ENCODE measurements around the gene HSPE1. TPM values are rescaled to one million over a fixed set of nuclear protein-coding genes. Genes with fewer than 3 reads are reported as not detected.
"Not testable (repeated sequence)": the region's sequence is repeated elsewhere in the genome, so short reads cannot be mapped to it uniquely, and the experiment has no call there.

The HSPE1 gene
- 149 TPM for polyA plus RNA-seq

DNA sequence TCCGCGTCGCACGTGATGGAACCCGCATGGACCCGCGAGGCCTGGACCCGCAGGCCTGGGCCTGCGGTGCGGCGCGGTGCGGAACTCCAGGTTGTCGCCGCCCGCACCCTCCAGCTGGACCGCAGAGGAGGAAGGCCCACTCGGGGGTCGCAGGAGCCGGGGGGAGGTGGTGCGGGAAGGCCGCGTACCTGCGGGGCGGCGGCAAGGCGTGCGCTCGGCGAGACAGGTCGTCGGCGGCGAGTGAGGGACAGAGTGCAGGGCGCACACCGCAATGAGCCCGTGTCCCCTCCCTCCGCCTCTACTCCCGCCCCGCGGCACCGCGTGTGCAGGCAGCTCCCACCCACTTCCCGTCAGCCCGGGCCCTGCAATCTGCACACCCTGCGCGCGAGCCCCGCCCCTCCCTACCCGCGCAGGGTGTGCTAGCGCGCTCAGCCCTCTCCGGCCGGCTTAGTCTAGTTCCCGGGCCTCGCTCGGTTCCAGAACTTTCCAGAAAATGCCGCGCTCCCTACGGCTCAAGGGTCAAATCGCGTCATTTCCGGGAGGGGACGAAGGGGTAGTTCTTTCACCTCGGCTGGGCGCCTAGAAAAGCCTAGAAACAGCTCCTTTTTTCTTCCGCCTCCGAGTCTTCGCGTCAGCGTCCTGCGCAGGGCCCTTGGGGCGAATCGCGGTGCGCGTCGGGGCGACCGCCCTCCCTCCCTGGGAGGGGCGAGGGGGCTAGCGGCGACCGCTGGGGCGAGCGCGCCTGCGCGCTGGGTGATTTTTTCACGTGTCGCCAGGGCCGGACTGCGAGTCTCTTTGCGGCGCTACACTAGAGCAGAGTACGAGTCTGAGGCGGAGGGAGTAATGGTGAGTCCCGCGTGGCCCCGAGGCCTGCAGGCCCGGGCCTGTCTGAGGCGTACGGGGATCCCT is at the start of gene HSPE1, which contains the start of gene HSPD1:
HSPE1 (plus strand) TSS at position 786 of the 909 bp plus-strand sequence; CDS start at position 844, 58 bp downstream.
HSPD1 (minus strand) TSS at position 247 of the 909 bp plus-strand sequence. CDS start 992 bp downstream, outside the sequence.
- H3K9me3 Mint-ChIP-seq: no peaks in the 10 kb centered on the region
- peaks cover 5% of the 10 kb centered on the region for H3K36me3 Mint-ChIP-seq
- H3K27ac Mint-ChIP-seq: peak within 1 kb of the TSS; percentile 97 to 98 (median 98)
- H3K27me3 Mint-ChIP-seq: no peaks in the 10 kb centered on the region
- peaks cover 42 to 44% (median 43%) of the 10 kb centered on the region in 3 donors for H3K4me1 Mint-ChIP-seq
- peak within 1 kb of the TSS; percentile 97 to 99 (median 98) for H3K4me3 Mint-ChIP-seq

DNA sequence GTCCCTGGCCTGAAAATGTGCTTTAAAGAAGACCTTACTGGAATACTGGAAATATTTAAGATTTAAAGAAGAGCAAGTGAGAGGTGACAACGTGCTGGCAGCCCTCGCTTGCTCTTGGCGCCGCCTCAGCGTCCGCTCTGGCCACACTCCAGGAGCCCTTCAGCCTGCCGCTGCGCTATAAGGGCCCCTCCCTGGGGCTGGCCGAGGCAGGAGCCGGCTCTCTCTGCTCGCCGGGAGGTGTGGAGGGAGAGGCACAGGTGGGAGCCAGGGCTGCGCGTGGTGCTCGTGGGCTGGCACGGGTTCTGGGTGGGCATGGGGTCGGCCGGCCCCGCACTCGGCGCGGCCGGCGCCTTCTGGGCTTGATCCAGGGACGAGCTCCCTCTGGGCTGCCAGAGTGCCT is 49.7 kb upstream of the HSPE1 start:
- H3K36me3 Mint-ChIP-seq: no peaks in the 10 kb centered on the region
- H3K27ac Mint-ChIP-seq: no peak overlapping the region
- H3K4me1 Mint-ChIP-seq: peaks cover 15 to 24% (median 16%) of the 10 kb centered on the region in 3 donors
- H3K4me3 Mint-ChIP-seq: no peak overlapping the region
- H3K27me3 Mint-ChIP-seq: no peaks in the 10 kb centered on the region
- no peaks in the 10 kb centered on the region for H3K9me3 Mint-ChIP-seq

DNA sequence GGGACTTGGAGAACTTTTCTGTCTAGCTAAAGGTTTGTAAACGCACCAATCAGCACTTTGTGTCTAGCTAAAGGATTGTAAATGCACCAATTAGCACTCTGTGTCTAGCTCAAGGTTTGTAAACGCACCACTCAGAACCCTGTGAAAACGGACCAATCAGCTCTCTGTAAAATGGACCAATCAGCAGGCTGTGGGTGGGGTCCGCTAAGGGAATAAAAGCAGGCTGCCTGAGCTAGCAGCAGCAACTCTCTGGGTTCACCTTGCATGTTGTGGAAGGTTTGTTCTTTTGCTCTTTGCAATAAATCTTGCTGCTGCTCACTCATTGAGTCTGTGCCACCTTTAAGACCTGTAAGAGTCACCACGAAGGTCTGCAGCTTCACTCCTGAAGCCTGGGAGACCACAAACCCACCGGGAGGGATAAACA is 49.2 kb upstream of the HSPE1 start:
- Mint-ChIP-seq H3K4me3 (peak overlapping the region in 1 of 4 donors; percentile 78), H3K27ac (peak overlapping the region in 2 of 3 donors; percentile 15 to 97), H3K4me1 (peaks cover 15 to 24% (median 16%) of the 10 kb centered on the region in 3 donors)
- not testable (repeated sequence) for H3K9me3 Mint-ChIP-seq, H3K36me3 Mint-ChIP-seq, H3K27me3 Mint-ChIP-seq

DNA sequence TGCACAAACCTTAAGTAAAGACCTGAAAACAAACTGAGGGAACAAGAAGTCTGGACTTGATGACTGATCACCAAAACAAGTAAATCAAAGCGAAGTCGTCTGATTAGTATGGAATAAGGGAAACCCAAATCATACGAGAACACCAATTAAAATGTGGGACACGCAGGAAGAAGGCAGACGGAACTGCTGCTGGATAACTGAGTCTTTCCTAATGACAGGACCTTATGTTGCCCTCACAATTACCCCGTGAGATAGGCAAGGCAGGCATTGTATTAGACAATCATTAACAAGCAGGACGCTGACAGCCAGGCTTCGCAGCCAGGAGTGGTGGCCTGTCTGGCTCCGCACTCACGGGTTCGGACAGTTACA is 47.4 kb upstream of the HSPE1 start:
- Mint-ChIP-seq H3K27me3 (no peaks in the 10 kb centered on the region), H3K4me3 (peak overlapping the region; percentile 97 to 100 (median 100)), H3K36me3 (no peaks in the 10 kb centered on the region), H3K27ac (peak overlapping the region; percentile 97 to 100 (median 100)), H3K4me1 (peaks cover 16 to 27% (median 21%) of the 10 kb centered on the region in 3 donors), H3K9me3 (no peaks in the 10 kb centered on the region)

DNA sequence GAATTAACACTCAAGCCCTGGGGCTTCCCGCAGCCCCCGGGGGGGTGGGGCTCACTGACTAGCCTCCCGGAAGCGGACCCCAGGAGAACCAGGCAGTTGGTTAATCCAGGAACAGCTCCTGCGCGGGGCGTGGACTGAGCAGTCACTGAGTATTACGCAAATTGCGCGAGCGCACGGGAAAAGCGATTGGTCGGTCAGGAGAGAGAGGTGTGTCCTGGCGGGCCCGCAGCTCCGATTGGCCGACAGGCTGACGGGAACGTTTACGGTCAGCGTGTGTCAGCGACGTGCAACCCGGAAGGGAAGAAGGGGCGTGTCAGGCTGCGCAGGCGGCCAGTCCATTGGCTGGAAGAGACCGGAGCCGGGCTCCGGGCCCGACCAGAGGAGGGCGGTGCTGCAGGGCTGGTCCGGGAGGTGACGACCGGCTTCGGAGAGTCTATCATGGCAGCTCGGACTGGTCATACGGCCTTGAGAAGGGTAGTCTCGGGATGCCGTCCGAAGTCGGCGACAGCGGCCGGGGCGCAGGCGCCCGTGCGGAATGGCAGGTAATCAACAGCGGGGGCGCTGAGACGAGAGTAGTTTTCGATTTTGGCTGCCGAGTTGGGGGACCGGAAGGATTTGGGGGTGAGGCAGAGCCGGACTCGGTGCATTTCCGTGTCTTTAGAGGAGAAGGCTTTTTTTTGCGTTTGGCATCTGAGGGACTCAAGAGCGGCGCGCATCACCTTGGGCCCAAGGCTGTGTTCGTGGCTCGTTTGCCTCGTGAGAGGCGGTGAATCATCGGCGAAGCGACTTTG is 46.9 kb upstream of the HSPE1 start, which contains the start of gene COQ10B:
COQ10B (plus strand) TSS at position 430 of the 791 bp plus-strand sequence; CDS start at position 439, 9 bp downstream.
- no peaks in the 10 kb centered on the region for H3K36me3 Mint-ChIP-seq
- peak within 1 kb of the TSS; percentile 97 to 100 (median 100) for H3K27ac Mint-ChIP-seq
- H3K27me3 Mint-ChIP-seq: no peaks in the 10 kb centered on the region
- no peaks in the 10 kb centered on the region for H3K9me3 Mint-ChIP-seq
- H3K4me3 Mint-ChIP-seq: peak within 1 kb of the TSS; percentile 97 to 100 (median 100)
- peaks cover 18 to 31% (median 24%) of the 10 kb centered on the region in 3 donors for H3K4me1 Mint-ChIP-seq

DNA sequence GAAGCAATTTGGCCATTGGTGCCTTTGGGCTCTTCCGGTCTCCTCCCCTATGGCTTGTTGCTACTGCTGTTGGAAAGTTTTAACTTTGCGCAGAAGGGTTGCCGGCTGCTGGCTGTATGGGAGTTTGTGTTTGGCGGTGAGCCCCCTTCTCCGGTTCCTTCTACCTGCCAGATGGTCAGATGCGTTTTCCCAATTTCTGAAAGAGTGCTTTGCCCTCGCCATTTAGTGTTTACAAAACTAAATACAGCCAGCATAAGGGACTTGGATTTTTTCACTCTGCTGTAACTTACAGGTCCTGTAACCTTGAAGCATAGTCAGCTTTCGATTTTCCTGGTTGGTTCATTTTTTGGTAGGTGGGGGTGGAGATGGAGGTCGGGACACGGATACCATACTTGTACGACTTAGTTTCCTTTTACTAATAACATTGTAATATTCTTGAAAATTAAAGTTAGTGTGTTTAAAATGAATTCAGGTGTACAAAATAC is 46.2 kb upstream of the HSPE1 start:
- Mint-ChIP-seq H3K36me3 (no peaks in the 10 kb centered on the region), H3K27me3 (no peaks in the 10 kb centered on the region), H3K4me1 (peaks cover 18 to 32% (median 26%) of the 10 kb centered on the region in 3 donors)

DNA sequence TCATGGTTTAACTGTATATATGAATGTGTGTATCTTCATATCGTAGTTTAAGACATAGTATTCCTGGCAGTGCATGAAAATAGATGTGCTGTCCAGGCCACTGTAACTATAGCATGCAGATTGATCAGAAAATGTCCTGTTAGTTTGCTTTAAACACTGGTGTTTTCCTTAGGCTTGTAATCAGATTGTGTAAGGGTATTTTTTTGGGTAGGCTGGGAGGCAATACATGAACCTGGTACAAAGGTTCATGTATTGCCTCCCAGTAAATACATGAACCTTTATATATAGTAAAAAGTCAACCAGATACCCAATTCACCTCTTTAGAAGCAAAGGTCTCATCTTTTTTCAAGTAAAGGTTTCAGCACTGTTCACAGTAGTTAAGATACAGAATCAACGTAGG is 45.3 kb upstream of the HSPE1 start:
- Mint-ChIP-seq H3K36me3 (no peaks in the 10 kb centered on the region), H3K4me3 (peak overlapping the region; percentile 97 to 100 (median 100)), H3K4me1 (peaks cover 20 to 35% (median 30%) of the 10 kb centered on the region in 3 donors), H3K27ac (peak overlapping the region; percentile 7 to 97 (median 67)), H3K27me3 (no peaks in the 10 kb centered on the region), H3K9me3 (no peaks in the 10 kb centered on the region)

More for the DNA sequence above, 46.2 kb upstream of the HSPE1 start:
- peak overlapping the region; percentile 97 to 100 (median 100) for H3K4me3 Mint-ChIP-seq
- H3K9me3 Mint-ChIP-seq: no peaks in the 10 kb centered on the region
- peak overlapping the region; percentile 97 to 100 (median 100) for H3K27ac Mint-ChIP-seq

DNA sequence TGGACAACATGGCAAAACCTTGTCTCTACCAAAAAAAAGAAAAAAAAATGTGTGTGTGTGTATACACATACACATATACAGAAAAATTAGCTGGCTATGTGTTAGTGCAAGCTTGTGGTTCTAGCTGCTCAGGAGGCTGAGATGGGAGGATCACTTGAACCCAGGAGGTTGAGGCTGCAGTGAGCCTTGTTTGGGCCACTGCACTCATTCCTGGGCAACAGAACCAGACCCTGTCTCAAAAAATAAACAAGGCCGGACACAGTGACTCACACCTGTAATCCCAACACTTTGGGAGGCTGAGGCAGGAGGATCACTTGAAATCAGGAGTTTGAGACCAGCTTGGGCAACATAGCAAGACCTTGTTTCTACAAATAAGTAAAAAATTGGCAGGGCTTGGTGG is 44.8 kb upstream of the HSPE1 start:
- Mint-ChIP-seq H3K4me3 (peak overlapping the region in 3 of 4 donors; percentile 49 to 97 (median 79)), H3K27ac (peak overlapping the region in 2 of 3 donors; percentile 24 to 41), H3K36me3 (no peaks in the 10 kb centered on the region), H3K9me3 (no peaks in the 10 kb centered on the region), H3K27me3 (no peaks in the 10 kb centered on the region), H3K4me1 (peaks cover 21 to 35% (median 30%) of the 10 kb centered on the region in 3 donors)

DNA sequence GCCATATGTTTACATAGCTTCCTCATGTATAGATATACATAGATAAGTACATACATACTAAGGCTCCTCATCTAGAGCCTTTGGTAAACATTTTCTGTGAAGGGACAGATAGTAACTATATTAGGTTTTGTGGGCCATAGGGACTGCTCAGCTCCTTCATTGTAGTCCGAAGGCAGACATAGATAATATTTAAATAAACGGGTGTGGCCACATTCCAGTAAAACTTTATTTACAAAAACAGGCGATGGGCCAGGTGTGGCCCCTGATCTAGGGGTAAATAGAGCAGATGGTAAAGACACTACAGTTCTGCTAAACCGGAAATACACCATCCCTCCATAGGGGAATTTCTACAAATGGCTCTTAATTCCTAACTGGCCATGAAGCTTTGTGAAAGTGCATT is 39.5 kb upstream of the HSPE1 start:
- Mint-ChIP-seq H3K9me3 (no peaks in the 10 kb centered on the region), H3K27me3 (no peaks in the 10 kb centered on the region), H3K27ac (no peak overlapping the region), H3K36me3 (peaks cover 3% of the 10 kb centered on the region), H3K4me1 (peaks cover 9 to 18% (median 12%) of the 10 kb centered on the region in 3 donors), H3K4me3 (no peak overlapping the region)

DNA sequence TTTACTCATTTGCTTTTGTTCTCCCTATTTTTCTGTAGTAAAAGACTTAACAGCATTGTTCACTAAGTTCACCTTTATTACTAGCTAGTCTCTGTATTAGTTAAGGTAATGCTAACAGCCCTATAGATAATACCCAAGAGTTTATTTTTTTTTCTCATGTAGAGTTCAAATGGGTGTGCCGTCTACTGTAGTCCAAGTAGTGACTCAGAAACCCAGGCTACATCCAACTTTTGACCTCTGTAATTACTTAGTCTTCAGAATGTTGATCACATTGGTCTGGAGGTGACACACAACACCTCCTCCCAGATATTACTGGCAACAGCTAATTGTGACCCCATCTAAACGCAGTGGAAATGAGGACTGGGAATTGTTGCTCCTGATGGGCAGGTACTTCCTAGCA is 39.1 kb upstream of the HSPE1 start:
- Mint-ChIP-seq H3K27me3 (no peaks in the 10 kb centered on the region), H3K4me3 (no peak overlapping the region), H3K9me3 (no peaks in the 10 kb centered on the region), H3K4me1 (peaks cover 9 to 18% (median 13%) of the 10 kb centered on the region in 3 donors), H3K36me3 (peaks cover 3% of the 10 kb centered on the region), H3K27ac (no peak overlapping the region)

DNA sequence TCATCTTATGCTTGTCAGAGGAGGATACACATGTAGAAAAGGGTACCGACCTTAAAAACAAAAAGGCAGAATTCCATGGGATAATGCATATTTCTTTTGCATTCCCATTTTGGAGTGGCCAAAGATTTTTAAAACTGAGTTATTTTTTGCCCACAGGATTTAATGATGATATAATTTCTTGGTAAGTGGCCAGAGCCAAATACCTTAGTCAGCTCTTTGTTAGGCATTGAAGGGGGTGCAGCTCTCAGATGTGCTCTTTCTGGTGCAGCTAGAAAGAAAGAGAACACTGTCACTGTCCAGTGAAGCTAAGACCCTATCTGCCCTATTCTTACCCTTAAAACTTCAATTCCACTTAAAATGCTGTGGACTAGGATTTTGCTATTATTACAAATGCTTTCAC is 36.0 kb upstream of the HSPE1 start:
- H3K36me3 Mint-ChIP-seq: peaks cover 5% of the 10 kb centered on the region
- no peaks in the 10 kb centered on the region for H3K27me3 Mint-ChIP-seq
- H3K27ac Mint-ChIP-seq: peak overlapping the region in 1 of 3 donors; percentile 22
- H3K9me3 Mint-ChIP-seq: no peaks in the 10 kb centered on the region
- H3K4me3 Mint-ChIP-seq: no peak overlapping the region
- peaks cover 5 to 8% (median 5%) of the 10 kb centered on the region in 3 donors for H3K4me1 Mint-ChIP-seq

DNA sequence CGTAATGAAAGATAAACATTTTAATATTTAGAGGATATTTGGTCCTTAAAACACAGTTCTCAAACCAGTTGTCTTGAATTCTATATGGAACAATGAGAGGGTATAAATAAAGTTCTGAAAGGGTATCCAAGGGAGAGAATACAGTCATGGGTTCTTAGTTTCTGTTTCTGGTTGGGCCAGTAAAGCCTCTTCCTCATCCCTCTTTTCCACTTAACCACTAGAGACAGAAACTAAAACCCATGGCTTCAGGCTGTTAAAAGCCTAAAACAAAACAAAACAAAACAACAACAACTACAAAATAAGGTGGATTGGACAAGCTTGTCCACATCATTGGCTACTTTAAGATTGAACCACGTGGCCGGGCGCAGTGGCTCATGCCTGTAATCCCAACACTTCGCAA is 28.0 kb upstream of the HSPE1 start:
- no peak overlapping the region for H3K4me3 Mint-ChIP-seq
- H3K27ac Mint-ChIP-seq: peak overlapping the region in 1 of 3 donors; percentile 9
- no peaks in the 10 kb centered on the region for H3K27me3 Mint-ChIP-seq
- H3K36me3 Mint-ChIP-seq: peaks cover 7% of the 10 kb centered on the region
- H3K9me3 Mint-ChIP-seq: no peaks in the 10 kb centered on the region
- H3K4me1 Mint-ChIP-seq: peaks cover 0 to 1% (median 0%) of the 10 kb centered on the region in 3 donors

DNA sequence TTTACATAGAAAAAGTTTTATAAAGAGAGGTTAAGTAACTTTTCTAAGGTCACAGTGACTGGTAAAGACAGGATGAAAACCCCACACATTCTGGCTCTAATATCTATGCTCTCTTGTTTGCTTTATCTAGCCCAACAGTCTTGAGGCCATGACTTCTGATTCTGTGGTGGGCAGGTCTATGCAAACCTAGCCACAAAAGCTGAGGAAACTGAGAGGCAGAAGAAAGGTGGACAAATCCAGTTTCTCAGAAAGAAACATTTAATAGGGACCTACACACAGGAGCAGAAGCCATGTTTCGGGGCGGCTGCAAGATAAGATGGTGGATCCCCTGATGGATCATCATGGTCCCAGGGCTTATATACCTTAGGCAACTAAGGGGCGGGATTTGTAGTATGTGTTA is 22.4 kb upstream of the HSPE1 start:
- Mint-ChIP-seq H3K36me3 (peaks cover 12% of the 10 kb centered on the region), H3K9me3 (no peaks in the 10 kb centered on the region), H3K4me1 (peaks cover 0 to 2% (median 0%) of the 10 kb centered on the region in 3 donors), H3K27ac (no peak overlapping the region), H3K27me3 (no peaks in the 10 kb centered on the region), H3K4me3 (no peak overlapping the region)

DNA sequence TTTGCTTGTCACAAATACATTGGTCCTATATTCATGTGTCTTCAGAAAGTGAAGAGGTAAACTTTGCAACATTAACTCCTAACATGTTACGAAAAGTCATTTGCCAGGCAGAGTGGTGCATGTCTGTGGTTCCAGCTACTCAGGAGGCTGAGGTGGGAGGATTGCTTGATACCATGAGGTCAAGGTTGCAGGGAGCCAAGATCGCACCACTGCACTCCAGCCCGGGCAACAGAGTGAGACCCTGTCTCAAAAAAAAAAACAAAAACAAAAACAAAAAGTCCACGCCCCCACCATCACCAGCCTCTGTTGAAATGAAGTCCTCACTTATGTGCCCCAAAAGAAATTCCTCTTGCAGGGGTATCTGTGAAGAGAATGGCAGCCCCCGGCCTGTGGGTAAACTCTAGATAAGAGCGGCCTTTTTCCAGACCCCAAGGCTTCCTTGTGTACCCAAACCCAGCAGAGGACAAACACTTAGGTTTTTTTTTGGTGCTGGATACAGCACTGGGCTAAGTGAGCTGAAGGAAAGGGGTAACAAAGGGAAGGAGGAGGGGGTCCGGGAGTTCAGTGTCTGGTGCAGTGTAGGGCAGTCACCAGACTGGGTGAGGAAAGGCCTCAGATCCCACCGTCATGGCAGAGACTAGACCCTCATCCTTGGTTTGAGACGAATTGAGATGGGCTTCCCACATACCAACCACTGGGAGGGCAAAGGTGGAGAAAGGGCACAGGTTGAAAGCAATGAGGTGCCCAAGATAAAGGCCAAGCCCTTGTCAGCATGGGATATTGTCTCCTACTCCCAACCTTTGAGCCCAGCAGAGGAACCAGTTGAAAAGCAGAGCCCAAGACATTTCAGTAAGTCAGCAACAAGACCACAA is 19.8 kb upstream of the HSPE1 start:
- H3K36me3 Mint-ChIP-seq: peaks cover 17% of the 10 kb centered on the region
- no peaks in the 10 kb centered on the region for H3K27me3 Mint-ChIP-seq
- H3K9me3 Mint-ChIP-seq: peaks cover 0 to 7% (median 0%) of the 10 kb centered on the region in 3 donors
- peak overlapping the region in 1 of 4 donors; percentile 19 for H3K4me3 Mint-ChIP-seq
- peaks cover 0 to 3% (median 0%) of the 10 kb centered on the region in 3 donors for H3K4me1 Mint-ChIP-seq
- peak overlapping the region in 1 of 3 donors; percentile 71 for H3K27ac Mint-ChIP-seq

Measured in IgD-negative memory B cell (primary cell).